Measurements from ENCODE around the gene FRMD3. TPM values are rescaled to one million over a fixed set of nuclear protein-coding genes. Genes with fewer than 3 reads are reported as not detected.

FRMD3 gene
- total and polyA plus RNA-seq, 2 donors (not counting 1 experiment from before 2014, with no cell fraction given) = 0.19 to 0.66 TPM

DNA sequence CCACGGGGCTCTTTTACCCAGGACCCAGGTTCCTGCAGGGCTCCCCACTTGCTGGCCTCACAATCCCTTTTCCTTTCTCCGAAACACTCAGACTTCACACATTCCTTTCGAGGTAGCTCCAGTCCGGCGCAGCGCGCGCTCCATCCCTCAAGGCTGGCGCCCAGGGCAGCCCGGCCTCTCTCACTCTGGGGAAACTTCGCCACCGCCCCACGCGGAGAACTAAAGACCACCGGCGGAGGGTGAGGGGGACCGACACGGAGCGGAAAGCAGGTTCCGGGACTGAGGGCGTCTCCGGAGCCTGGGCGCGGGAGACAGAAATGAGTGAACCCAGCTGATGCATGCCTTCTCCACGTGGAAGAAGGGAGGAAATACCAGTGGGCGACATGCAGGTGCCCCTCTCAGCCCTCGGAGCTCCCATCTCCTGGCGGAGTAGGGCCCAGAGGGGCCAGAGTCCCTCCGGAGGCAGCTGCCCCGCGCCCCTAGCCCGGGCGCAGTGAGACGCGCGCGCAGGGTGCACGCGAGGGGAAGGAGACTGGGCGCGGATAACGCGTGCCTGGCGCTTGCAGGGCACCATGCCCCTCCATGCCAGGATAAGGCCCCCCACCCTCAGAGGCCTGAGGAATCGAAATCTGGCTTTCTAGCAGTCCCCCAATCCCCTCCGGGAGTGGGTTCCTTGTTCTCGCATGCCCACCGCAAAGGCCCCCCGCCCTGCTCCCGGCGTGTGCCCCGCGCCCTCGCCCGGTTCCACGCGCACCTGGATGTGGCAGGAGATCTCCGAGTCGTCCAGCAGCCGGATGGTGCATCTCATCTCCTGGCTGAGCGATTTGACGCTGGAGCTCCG lies 650 bp downstream of the FRMD3 start:
- no peaks in the 10 kb centered on the region for H4K20me1 ChIP-seq (ENCODE audit: control insufficient read depth, extremely low read depth, insufficient read depth, low read length)

DNA sequence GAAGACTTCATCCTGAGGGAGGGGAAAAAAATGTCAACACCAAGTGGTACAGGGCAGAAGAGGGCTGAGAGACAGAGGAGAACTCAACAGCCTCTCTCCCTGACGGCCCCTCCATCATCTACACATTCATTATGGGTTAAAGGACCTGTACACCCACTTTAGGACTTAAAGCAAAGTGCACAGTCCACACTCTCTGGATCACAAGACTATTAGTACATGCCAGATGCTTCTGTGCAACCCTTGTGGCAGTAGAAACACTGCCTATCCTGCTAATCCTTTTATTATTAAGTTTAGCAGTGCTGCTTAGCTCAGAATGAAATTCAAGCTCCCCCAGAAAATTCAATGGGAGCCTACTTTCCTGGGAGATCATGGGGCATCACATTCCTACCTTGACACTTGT lies 1.9 kb downstream of the FRMD3 start:
- H3K79me2 ChIP-seq (ENCODE audit: control insufficient read depth, insufficient read depth, low read length) = no peaks in the 10 kb centered on the region
- H2AFZ ChIP-seq (ENCODE audit: low read length) = no peak overlapping the region
- no peak overlapping the region for H3K4me2 ChIP-seq (ENCODE audit: extremely low read depth, insufficient read depth, low read length)

More for the DNA sequence above, 650 bp downstream of the FRMD3 start:
- Histone ChIP-seq H3K4me1 (ENCODE audit: control insufficient read depth, extremely low read depth, insufficient read depth, low read length) (no peaks in the 10 kb centered on the region), H3K27me3 (ENCODE audit: control insufficient read depth, insufficient read depth, low read length) (peaks cover 3% of the 10 kb centered on the region), H3K36me3 (ENCODE audit: control insufficient read depth, insufficient read depth, low read length) (no peaks in the 10 kb centered on the region), H2AFZ (ENCODE audit: low read length) (no peak overlapping the region), H3K9ac (ENCODE audit: insufficient read depth, low read length) (no peak overlapping the region), H3K79me2 (ENCODE audit: control insufficient read depth, insufficient read depth, low read length) (no peaks in the 10 kb centered on the region), H3K9me3 (ENCODE audit: control insufficient read depth, insufficient read depth, low read depth, low read length) (no peaks in the 10 kb centered on the region), H3K4me2 (ENCODE audit: extremely low read depth, insufficient read depth, low read length) (peak overlapping the region; percentile 81), H3K27ac (ENCODE audit: insufficient read depth, low read length) (no peak overlapping the region), H3K4me3 (replicated peaks in 1 of 4; ENCODE audit: control extremely low read depth in 1 of 4, insufficient read depth in 1 of 4, low read depth in 3 of 4, low read length in 4 of 4) (peak overlapping the region in 3 of 4 experiments; percentile 15 to 55 (median 36))
- DNase-seq (ENCODE audit: low read depth in 2 of 2) = peak; percentile 2 to 12
- TF ChIP-seq CTCF (conservative IDR thresholded peaks at IDR 0.05 in 1 of 2, IDR thresholded peaks at IDR 0.05 in 1 of 2; ENCODE audit: low read depth in 1 of 2, low read length in 2 of 2) (no peak), EZH2 (IDR thresholded peaks at IDR 0.05; ENCODE audit: low read length, missing control alignments) (no peak)

More for the DNA sequence above, 1.9 kb downstream of the FRMD3 start:
- Histone ChIP-seq H3K27me3 (ENCODE audit: control insufficient read depth, insufficient read depth, low read length) (peaks cover 3% of the 10 kb centered on the region), H3K4me3 (replicated peaks in 1 of 4; ENCODE audit: control extremely low read depth in 1 of 4, insufficient read depth in 1 of 4, low read depth in 3 of 4, low read length in 4 of 4) (no peak overlapping the region), H3K4me1 (ENCODE audit: control insufficient read depth, extremely low read depth, insufficient read depth, low read length) (no peaks in the 10 kb centered on the region), H4K20me1 (ENCODE audit: control insufficient read depth, extremely low read depth, insufficient read depth, low read length) (no peaks in the 10 kb centered on the region), H3K27ac (ENCODE audit: insufficient read depth, low read length) (no peak overlapping the region), H3K9ac (ENCODE audit: insufficient read depth, low read length) (no peak overlapping the region), H3K9me3 (ENCODE audit: control insufficient read depth, insufficient read depth, low read depth, low read length) (no peaks in the 10 kb centered on the region), H3K36me3 (ENCODE audit: control insufficient read depth, insufficient read depth, low read length) (no peaks in the 10 kb centered on the region)
- no peak for DNase-seq (ENCODE audit: low read depth in 2 of 2)
- TF ChIP-seq EZH2 (IDR thresholded peaks at IDR 0.05; ENCODE audit: low read length, missing control alignments) (no peak), CTCF (conservative IDR thresholded peaks at IDR 0.05 in 1 of 2, IDR thresholded peaks at IDR 0.05 in 1 of 2; ENCODE audit: low read depth in 1 of 2, low read length in 2 of 2) (no peak)

Data from fibroblast of lung (primary cell).